ENCODE data around the gene ZP1. TPM values are rescaled to one million over a fixed set of nuclear protein-coding genes. Genes with fewer than 3 reads are reported as not detected.

ZP1 gene
- total RNA-seq, 1 donor from 2014 or later: not detected

DNA sequence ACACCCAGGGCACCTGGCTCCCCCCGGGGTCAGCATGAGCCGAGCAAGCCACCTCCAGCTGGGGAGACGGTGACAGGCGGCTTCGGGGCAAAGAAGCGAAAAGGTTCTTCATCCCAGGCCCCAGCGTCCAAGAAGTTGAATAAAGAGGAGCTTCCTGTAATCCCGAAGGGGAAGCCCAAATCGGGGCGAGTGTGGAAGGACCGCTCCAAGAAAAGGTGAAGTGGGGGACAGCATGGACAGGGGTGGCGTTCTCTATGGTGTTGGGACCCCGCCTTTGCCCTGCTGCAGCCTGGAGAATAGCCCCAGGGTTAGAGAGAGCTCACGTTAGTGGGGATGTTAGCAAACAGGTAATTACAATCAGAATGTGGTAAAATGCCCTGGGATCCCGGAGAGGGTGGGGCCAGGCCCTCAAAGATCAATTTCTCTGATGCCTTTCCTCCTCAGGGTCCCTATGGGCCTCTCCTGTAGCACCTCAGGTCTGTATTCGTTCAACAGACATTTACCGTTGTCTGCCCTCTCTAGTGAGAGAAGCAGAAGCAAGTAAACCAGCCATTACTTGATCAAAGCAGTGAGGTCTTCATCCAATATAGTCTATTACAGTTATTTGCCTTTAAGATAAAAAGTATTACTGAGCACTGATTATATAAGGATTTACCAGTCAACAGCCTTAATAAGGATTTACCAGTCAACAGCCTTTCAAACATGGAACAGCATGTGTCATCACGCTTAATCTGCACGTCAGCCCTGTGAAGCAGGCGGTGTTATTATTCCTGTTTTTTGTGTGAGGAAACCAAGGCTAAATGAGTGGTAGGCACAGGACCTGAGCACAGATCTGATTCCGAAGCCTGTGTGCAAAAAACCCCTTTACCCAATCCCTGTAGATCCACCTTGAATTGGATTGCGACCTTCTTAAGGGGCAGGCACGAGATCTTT, 24.4 kb upstream of the ZP1 start:
- no peak for DNase-seq (ENCODE audit: low read depth, low spot score)

DNA sequence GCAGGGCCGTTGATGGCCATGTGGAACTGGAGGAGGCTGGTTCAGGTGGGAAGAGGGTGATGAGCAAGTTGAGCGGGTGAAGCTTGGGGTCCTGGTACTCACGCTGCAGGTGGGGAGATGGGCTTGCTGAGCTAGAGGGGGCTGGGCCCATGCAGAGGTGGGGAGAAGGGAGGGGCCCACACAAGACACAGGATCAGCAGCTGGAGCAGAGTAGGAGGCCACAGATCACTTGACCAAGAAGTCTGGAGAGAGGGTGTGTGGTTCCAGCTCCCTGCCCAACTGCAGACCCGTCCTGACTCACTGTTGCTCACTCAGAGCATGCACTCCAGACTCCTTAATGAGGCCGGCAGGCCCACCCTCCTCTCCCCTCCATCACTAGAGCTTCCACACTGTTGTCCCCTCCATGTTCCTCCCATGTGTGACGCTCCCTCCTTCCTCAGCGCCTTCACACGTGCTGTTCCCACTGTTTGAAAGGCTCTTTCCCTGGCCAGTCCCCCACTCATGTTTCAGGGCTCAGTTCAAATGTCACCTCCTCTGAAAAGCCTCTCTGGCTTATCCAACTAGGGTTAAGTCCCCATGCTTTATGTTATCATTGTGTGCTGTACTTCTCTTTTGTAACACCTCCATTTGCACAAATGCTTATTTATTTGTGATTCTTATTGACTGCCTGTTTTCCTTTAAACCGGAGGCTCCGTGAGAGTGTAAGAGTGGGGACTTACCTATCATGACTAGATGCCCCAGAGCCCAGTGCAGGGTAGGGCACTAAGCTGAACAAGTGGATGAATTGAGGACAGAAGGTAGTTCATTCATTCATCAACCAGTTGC, 23.1 kb upstream of the ZP1 start:
- no peak for DNase-seq (ENCODE audit: low read depth, low spot score)

DNA sequence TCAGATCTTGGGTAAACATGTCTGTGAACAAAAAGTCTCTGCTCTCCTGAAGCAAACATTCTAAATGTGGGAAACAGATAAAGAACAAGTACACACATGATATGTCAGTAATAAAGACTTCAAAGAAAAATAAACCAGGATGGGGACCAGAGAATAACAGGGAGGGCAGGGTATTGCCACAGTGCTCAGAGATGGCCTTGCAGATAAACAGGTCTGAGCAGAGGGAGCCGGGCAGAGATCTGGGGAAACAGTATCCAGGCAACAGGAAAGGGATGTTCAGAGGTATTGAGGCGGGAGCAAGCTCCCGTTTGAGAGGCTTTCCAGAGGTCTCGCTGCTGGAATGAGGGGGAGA, 22.5 kb upstream of the ZP1 start:
- no peak for DNase-seq (ENCODE audit: low read depth, low spot score)

GRCh38 chr11:60845338-60845737, 22.0 kb upstream of the ZP1 start:
- no peak for DNase-seq (ENCODE audit: low read depth, low spot score)

- DNase-seq (ENCODE audit: low read depth, low spot score): no peak
Measured at GRCh38 chr11:60847281-60847680, 20.1 kb upstream of the ZP1 start.

DNA sequence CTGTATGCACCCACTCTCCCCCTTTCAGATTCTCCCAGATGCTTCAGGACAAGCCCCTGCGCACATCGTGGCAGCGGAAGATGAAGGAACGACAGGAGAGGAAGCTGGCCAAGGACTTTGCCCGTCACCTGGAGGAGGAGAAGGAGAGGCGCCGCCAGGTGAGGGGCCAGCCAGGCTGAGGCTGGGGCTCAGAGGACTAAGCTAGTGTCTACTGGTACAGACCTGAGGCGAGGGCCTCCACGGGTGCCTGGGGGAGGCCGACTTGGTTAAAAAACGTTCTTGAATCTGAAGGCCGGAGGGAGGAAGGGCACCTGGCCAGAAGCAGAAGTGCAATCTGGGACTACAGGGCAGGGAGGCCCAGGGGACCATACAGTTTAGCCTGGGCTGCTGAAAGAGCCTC, 19.4 kb upstream of the ZP1 start:
- no peak for DNase-seq (ENCODE audit: low read depth, low spot score)

GRCh38 chr11:60848714-60849151, 18.6 kb upstream of the ZP1 start:
- no peak for DNase-seq (ENCODE audit: low read depth, low spot score)

GRCh38 chr11:60849641-60850520, 17.5 kb upstream of the ZP1 start:
- no peak for DNase-seq (ENCODE audit: low read depth, low spot score)

- DNase-seq (ENCODE audit: low read depth, low spot score): no peak
Measured at GRCh38 chr11:60851327-60852104, 15.8 kb upstream of the ZP1 start.

DNA sequence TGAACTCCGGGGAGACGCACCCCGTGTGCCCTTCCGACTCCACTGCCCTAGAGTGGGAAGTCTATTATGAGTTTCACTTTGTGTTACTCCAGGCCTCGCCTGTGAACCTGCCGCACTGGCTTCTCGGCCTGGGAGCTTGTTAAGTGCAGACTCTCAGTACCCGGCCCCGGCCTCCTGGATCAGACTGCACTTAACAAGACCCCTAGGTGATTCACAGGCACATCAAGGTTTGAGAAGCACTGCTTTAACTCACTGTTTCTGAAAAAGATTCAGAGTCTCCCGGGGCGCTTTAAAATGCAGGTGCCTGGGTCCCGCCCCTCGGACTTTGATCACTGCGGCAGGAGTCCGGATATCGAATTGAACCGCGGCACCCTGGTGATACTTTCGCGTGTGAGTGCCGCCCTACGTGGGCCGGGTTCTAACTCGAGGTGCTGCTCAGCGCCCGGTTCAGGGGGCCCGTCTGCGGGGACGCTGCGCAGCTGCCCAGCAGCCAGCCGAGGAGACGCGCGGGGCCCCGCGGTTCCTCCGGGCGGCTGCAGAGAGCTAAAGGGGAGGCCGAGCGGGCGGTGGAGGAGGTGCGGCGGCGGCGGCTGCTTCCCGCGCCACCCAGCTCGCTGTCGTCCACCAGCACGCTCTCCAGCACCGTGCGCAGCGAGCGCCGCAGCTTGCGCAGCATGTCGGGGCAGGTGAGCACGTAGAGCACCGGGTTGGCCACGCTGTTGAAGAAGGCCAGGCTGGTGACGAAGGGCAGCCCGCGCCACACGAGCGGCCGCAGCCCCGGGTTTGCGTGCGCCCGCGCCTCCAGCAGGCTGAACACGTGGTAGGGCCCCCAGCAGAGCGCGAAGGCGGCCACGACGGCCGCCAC, 15.0 kb upstream of the ZP1 start:
- no peak for DNase-seq (ENCODE audit: low read depth, low spot score)

DNA sequence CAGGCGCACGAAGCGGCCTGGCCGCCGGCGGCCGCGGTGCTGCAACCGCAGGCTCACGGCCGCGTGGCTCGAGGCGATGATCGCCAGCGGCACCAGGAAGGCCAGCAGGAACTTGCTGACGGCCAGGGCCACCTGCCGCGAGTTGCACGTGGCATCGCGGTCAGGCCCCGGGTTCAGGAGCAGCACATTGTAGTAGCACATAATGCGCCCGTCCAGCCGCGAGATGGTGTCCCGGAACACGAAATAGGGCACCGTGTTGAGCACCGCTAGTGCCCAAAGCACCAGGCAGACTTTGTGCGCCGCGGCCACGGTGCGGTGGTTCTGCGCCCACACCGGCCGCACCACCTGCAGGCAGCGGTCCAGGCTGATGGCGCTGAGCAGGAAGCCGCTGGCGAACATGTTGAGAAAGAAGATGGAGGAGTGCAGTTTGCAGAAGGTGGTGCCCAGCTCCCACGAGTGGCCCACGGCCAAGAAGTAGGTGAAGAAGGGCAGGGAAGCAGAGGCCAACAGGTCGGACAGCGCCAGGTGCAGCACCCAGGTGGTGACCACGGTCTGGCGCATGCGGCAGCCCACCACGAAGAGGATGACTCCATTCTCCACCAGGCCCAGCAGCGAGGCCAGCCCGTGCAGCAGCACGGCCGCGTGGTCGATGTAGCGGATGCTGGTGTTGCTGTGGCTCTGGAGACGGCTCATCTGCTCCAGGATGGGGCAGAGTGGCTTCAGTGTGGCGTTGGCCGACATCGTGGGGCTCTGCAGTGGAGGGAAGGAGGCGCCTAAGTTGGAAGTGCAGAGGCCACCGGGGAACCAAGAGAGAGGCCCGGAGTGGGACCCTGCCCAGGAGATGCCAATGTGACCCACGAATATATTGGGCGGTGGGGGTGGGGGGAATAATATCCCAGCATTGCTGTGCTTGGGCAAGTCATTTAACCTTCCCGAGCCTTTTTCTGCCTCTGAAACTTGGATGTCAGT, 14.1 kb upstream of the ZP1 start:
- no peak for DNase-seq (ENCODE audit: low read depth, low spot score)

GRCh38 chr11:60854140-60854846, 13.0 kb upstream of the ZP1 start:
- no peak for DNase-seq (ENCODE audit: low read depth, low spot score)

GRCh38 chr11:60854847-60855725, 12.3 kb upstream of the ZP1 start:
- no peak for DNase-seq (ENCODE audit: low read depth, low spot score)

GRCh38 chr11:60855726-60856633, 11.4 kb upstream of the ZP1 start, which contains the start of gene PTGDR2:
Gene PTGDR2, minus strand, starts transcription at chr11:60855950. Its CDS starts 2,228 bp downstream, at chr11:60853722.
- no peak for DNase-seq (ENCODE audit: low read depth, low spot score)

- no peak for DNase-seq (ENCODE audit: low read depth, low spot score)
Measured at GRCh38 chr11:60857378-60858232, 9.7 kb upstream of the ZP1 start.

Data from pulmonary artery endothelial cell (primary cell).